HG03139 (cell line): ENCODE measurements around the gene SOX5.
"Not testable (repeated sequence)": the region's sequence is repeated elsewhere in the genome, so short reads cannot be mapped to it uniquely, and the experiment has no call there.

Experiments used
- ATAC-seq: cut with Tn5 transposase; IDR thresholded peaks from one replicate; pipeline ENCODE4 v1.9.1; 2021; ENCODE audit not compliant: unreplicated experiment

SOX5 gene

DNA sequence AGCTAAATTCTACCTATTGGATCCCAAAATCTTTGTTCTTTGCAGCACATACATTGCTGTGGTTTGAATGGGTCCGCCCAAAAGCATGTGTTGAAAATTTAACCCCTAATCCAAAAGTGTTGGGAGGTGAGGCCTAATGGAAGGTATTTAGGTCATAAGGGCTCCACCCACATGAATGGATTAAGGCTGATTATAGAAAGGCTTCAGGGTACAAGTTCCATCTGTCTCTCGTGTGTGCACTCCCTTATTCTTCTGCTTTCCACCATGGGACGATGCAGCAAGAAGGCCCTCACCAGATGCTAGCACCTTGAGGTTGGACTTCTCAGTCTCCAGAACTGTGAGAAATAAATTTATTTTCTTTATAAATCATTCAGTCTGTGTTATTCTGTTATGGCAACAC lies 190.9 kb downstream of the SOX5 start:
- ATAC-seq: no peak

DNA sequence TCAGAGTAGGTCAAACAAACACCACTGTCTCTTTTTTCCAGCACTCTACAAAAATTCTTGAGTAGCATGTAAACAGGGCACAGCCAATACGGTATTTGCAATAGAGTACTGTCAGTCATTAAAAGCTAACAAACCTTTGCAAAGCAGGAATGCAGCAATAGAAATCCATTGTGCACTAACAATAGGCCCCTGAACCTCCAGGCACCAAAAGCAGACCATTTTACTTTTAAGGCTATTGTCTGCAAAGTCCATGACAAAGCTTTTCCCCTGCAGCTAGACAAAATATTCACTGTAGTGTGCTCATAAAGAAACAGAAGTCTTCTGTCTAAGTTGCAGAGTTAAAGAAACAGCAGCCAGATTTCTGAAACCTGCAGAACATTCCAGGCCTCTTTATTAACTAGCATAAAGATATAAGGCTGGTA lies 191.9 kb downstream of the SOX5 start:
- ATAC-seq: no peak

DNA sequence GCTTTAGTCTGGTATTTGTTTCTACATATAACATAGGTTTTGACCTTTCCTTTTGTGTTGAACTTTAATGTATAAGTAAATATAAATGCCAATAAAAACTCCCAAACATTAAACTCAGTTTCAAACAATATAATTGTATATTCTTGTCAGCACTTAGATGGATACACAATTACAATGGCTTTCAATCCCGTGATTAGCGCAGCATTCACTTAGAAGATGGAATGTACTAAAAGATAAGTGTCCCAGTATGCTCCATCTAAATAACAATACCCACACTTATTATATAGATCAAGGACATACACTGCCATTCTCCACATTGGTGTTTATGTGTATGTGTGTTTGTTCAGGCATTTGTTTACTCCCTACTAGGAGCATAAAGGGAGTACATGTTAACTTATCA lies 193.1 kb downstream of the SOX5 start:
- no peak for ATAC-seq

DNA sequence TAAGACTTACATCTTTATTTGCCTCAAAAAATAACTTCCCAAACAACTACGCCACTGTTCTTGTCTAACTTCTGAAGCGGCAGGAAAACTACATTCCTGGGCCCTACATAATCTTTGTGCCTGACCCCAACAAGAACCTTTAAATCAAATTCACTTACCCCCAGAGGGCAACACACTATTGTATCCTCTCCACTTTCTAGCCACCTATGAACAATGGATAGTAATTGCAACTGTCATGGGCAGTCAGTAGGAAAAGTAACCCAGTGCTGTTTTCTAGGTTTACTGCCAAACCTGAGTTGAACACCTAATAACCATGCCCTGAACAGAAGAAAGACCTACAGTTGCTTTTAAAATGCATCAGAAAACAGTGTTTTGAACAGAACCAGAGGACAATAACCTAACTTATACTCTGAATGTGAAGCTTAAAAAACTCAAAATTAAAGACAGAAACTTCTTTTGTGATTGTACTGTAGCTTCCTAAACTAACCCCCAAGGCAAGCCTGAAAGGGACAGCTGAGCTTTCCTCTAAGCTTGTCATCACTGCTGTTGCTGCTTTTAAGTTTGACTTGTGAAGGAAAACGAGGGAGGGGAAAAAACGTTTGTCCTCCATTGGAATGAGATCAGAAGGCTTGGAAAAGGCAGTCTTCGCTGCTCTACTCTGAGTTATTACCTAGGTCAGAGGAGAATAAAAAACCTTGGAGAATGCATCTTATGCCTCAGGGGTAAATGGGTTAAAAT lies 195.7 kb downstream of the SOX5 start:
- ATAC-seq: no peak

DNA sequence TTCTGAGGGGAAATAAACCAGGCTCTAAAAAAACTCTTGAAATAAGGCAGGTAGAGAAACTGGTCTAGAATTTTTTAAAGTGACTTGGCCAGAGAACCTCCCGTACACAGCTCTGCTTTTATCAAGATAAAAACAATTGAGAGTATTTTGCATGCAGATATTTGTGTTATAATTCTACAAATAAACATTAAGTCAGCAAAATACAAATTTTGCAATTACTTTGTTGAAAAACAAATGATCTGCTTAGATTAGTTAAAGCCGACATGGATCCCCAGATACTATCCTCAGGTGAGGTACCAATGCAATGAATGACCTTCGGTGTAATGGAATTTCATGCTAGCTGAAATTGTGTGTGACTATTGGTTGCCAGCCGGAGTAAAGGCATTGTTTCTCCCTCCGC lies 197.2 kb downstream of the SOX5 start:
- no peak for ATAC-seq

DNA sequence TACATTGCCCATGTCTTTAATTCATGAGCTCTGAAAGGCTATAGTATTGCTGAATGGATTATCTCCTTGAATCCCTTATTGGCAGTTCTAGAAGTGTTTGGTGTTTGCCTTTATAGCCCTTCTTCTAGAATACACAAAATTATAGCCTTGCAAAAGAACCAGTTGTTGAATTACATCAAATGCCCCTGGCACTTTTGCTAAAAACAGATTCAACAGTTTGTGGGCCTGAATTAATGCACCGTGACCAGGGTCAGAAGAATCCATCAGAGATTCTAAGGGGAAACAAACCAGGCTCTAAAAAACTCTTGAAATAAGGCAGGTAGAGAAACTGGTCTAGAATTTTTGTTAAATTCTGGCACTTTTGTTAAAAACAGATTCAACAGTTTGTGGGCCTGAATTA lies 197.8 kb downstream of the SOX5 start:
- no peak for ATAC-seq

DNA sequence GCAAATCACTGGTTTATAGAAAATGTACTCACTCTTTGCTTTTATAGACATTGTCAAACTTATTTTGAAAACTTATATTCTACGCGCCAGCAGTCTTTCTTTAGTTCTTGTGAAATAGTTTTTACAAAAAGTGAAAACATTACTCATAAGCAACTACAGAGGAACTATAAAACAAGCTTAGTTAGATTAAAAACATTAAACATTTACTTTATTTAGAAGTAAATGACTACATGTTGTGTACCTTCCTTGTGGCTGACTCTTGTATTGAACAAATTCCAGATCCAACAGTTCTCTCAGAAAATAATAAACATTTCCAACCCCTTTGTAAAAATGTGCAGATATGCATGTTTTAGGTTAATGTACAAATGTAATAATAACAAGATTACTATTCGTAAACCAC lies 198.5 kb downstream of the SOX5 start:
- ATAC-seq: no peak

DNA sequence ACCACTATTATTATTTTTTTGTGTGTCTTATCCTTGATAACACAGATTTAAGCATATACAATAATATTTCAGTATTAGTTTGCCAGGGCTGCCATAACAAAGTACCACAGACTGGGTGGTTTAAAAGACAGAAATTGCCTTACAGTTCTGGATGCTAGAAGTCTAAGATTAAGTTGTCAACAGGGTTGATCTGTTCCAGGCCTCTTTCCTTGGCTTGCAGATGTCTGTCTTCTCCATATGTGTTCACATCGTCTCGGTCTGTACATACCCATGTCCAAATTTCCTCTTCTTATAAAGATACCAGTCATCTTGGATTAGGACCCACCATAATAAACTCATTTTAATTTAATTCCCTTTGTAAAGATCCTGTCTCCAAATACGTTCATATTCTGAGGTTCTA lies 204.8 kb downstream of the SOX5 start:
- ATAC-seq: no peak

DNA sequence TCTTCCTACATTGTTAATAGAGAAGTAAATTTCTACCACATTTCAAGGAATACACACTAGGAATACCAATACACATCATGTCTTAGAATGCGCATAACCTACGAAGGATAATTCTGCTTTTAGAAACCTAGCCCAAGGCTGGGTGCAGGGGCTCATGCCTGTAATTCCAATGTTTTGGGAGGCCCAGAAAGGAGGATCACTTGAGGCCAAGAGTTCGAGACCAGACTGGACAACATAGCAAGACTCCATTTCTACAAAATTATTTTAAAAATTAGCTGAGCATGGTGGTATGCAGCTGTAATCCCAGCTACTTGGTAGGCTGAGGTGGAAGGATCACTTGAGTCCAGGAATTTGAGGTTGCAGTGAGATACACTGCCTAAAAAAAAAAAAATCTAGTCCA lies 206.9 kb downstream of the SOX5 start:
- ATAC-seq: no peak

DNA sequence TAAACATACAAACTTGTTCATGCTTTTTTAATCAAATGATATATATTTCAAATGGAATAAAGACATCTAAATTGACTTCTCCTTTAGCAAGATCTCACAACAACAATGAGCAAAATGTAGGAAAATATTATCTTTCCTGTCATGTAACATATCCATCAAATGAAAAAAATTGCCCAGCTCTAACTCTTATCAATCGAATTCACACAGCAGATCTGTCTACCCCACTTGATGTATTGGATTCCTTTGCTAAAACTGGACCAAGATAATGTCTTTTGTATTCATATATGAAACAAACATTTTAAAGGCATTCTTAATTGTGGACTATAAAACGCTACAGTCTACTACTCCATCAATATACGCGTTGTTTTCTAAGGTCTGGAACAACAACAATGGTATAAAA lies 218.0 kb downstream of the SOX5 start:
- no peak for ATAC-seq

DNA sequence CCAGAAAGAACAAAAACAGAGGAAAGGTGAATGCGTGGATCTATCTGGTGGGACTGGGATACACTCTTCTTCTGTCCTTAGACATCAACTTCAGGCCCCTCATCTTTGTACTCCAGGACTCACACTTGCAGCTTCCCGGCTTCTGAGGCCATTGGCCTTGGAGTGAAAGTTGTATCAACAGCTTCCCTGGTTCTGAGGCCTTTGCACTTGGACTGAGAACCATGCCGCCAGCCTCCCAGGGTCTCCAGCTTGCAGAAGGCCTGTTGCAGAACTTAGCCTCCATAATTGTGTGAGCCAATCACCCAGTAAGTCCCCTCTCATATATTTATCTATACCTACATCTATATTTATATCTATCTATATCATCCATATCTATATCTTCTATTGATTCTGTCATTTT lies 218.4 kb downstream of the SOX5 start:
- ATAC-seq: no peak

DNA sequence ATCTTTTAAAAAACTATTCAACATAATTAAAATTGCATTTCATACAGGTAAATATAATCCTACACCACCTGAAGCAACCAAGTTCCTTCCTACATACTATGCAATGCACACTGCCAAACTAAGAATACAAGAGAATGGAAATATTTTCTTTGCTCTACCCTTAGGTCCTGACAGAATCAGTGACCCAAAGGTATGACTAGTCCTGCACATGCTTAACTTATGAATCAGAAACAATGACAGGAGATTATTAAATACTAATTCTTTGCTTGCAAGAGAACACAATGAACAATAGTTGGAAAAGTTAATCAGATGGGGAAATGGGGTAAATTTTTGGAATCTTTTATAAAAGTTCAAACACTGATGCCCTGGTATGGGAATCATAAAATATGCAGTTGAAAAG lies 220.1 kb downstream of the SOX5 start:
- no peak for ATAC-seq

DNA sequence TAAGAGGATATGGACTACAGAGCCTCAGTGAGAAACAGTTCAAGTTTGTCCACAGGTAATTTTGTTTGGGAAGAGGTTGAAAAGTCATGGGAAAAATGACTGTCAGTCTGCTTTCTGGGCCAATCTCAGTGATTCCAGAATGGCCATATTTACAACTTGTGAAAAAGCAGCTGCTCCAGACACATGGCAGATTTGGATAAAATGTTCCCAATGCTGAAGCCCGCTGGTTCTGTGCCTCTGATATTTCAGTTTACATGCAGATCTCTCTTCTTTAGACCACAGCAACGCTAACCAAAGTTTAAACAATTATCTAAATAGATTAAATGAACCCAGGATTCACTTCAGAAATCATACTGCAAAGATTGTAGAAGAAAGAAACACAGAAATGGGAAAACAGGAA lies 222.8 kb downstream of the SOX5 start:
- ATAC-seq: no peak

DNA sequence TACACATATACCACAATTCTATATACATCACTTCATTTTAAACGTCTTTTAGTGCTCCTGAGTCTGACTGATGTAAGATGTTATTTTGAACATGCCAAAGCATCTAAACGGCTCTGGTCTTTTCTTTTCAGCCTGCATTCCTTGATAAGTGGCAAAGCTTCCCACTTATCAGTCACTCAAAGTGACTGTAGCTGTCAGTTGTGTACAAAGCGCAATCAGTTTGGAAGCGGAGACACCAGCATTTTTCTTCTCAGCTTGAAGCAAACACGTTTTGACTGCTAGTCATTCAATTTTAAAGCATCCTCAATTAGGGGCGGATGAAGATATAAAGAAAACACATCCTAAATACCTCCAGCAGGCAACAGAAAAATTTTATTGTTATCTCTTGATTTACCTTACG lies 226.8 kb downstream of the SOX5 start:
- no peak for ATAC-seq

DNA sequence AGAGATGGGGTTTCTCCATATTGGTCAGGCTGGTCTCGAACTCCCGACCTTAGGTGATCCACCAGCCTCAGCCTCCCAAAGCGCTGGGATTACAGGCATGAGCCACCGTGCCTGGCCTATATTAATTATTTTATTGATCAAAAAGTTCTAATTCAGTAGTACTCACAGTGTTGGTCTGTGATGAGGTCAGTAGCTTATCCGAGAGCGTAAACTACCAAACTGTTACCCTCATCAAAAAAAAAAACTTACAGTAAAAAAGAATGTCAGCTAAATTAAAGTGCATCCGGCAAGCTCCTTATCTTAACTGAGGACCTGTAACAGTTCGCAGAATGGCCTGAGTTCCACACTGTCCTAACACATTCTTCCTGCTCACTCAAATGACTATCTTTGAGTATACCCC lies 228.2 kb downstream of the SOX5 start:
- no peak for ATAC-seq

DNA sequence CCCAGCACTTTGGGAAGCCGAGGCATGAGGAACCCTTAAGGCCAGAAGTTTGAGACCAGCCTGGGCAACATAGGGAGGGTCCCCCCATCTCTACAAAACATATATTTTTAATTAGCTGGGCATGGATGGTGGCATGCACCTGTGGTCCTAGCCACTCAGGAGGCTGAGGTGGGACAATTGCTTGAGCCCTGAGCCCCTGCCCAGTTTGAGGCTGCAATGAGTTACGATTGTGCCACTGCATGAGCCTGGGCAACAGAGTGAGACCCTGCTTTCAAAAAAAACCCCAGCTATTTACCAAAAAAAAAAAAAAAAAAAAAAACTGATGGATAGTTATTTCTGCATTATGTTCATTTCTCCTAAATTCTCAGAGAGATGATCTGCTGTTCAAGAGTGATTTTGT lies 230.0 kb downstream of the SOX5 start:
- ATAC-seq: no peak

DNA sequence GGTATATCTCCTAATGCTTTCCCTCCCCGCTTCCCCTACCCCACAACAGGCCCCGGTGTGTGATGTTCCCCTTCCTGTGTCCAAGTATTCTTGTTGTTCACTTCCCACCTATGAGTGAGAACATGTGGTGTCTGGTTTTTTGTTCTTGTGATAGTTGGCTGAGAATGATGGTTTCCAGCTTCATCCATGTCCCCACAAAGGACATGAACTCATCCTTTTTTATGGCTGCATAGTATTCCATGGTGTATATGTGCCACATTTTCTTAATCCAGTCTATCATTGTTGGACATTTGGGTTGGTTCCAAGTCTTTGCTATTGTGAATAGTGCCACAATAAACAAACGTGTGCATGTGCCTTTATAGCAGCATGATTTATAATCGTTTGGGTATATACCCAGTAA lies 239.1 kb downstream of the SOX5 start:
- ATAC-seq: not testable (repeated sequence)

DNA sequence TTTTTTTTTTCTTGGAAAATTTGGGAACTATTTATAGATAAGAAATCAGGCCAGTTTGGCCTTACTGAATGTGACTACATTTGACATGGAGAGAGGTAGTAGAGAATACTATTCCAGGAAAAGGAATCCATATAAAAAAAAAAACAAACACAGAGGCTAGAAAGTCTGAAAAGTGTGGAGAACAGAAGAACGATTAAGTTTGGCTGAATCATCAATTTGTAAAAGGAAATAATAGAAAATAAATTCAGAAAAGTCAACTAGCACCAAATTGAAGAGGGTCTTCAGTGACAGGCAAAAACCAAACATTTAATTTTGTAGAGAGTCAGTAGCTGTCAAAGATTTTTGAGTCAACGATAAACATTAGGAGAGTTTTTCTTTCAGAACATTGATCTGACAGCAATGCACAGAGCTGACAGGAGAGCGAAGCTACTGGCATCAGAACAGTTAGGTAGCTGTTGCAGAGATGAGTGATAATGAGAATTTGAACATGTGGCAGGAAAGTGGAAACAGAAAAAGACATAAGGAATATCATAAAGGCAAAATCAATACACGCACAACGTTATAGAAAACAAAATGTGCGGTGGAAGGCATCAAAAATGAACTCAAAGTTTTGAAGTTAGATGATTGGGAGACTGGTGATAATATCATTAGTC lies 241.2 kb downstream of the SOX5 start:
- ATAC-seq: no peak

DNA sequence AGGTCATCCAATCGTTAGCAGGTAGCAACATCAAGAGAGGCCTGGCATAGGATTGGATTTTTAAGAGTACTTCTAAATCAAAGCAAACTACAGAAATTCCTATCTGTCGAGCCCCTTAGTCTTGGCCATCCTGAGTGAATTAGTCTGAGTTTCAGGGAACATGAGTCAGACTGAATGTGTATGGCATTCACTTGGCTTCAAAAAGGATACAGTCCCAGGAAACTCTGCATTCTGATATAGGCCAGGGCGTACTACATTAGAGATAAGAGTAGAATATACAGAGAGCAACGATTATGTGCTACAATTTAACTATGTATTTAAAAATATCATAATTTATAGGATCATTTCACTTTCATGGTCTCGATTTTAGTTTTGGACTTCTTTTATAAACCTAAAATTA lies 242.2 kb downstream of the SOX5 start:
- no peak for ATAC-seq

DNA sequence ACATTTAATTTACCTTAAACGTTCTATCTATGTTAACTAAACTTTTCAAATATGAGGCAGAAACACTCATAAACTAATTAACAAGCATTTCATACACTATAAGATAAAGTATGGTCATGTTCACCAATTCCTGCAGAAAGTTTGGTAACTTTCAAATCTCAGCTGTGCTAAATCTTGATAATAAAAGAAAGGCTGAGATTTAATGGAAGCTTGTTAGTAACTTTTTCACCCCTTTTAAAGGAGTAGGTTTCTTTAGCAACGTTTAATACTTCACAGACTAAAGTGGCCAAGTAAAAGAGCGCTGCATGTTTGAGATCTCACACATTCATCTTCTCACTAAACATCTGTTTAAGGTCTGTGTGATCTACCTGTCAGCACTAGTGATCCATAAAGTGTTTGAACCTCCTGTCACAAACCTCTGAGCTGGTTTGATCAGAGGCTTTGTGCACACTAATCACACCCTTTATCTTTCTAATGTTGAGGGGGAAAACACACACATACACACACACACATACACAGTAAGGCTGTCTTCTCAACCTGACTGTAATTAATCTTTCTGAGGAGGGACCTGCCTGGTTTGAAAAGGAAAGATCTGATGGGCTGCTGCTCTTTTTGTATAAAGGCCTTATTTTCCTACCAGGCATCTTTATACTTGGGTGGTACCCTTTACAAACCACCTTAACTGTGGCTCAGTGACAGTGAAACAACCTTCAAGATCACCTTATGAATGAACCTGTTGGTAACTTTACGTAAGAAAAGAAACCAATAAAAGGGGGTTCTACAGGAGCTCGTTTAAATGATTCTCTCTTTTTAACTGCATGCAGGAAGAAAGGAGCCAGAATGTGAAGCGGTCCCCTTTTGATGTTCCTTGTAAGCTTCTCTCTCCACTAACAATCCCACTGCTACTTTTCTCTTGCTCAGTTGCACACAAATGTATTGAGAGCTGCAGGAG lies 244.2 kb downstream of the SOX5 start:
- no peak for ATAC-seq

DNA sequence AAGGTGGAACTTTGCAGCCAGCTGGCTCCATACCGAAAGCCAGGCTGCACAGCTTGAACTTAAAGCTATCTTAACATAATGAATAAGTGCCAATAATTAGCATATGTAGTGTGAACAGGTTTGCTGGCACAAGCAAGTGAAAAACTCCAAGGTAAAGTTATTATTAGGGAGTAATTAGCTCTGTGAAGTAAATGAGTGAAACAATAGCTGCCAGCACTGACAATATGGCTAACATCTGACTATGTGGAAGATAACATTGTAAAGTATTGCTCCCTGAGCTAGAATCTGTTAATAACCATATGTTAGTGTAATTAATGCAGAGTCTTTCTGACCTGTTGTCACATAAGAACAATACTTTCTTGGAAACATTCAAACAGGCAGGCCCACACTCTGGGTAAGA lies 246.4 kb downstream of the SOX5 start:
- no peak for ATAC-seq

DNA sequence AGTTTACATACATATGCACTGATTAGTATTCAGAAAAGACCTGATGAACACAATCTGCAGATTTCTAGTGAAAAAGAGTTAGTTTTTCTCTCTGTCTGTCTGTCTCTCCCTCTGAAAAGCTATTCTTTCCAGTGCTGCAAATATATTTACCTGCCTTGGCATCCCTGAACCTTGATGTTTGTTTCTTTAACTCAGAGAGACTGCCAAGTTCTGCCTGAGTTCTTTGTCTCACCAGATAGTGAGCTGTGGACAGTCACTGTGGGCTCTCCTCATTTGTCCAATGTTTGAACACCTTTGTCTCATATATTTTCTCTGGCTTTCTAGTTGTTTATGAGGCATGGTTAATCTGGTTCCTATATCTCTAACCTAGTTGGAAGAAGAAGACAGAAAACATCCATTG lies 250.4 kb downstream of the SOX5 start:
- no peak for ATAC-seq
